Thyroid gland (tissue), 4 donors: ENCODE results near the gene DKK3.

Experiments used
- CTCF ChIP-seq, 6 experiments: fragments of 200-600 bp in 3 of 6; fragments of 450-650 bp in 3 of 6; sonication (generic) in 3 of 6; IDR thresholded peaks; one replicate each; pipeline ENCODE4 v1.5.1; 2016 to 2019; ENCODE audit warnings: antibody characterized with exemption in 6 of 6, mild to moderate bottlenecking in 2 of 6, inconsistent platforms in 1 of 6, moderate library complexity in 1 of 6
- POLR2A ChIP-seq, 2 donors: fragments of 450-650 bp; IDR thresholded peaks; one replicate each; pipeline ENCODE4 v1.6.1; 2017; ENCODE audit warnings: antibody characterized with exemption in 2 of 2, mild to moderate bottlenecking in 2 of 2, moderate library complexity in 1 of 2

GRCh38 chr11:11973866-11974265, 34.6 kb downstream of the DKK3 start:
- TF ChIP-seq CTCF (IDR thresholded peaks at IDR 0.05) (no peak), POLR2A (IDR thresholded peaks at IDR 0.05) (no peak)
